T-helper 2 cell treated with Interferon-gamma antibody and Interleukin-4, amounts not matched to agents 5 μg/mL and 100 μg/mL, for 36 hours (primary cell): ENCODE data around the gene ARMC2.

ENCODE experiments used
- DNase-seq: peaks from one replicate; pipeline ENCODE4 v3.0.0; 2021; ENCODE audit warnings: low spot score
- H3K27ac Mint-ChIP-seq: one replicate; pipeline ENCODE4 v1.8.0; 2021; ENCODE audit warnings: mild to moderate bottlenecking, mixed read lengths
- H3K27me3 Mint-ChIP-seq: one replicate; pipeline ENCODE4 v1.8.0; 2021; ENCODE audit warnings: low read depth, mixed read lengths
- H3K36me3 Mint-ChIP-seq: one replicate; pipeline ENCODE4 v1.8.0; 2021; ENCODE audit warnings: low read depth, mixed read lengths
- H3K4me1 Mint-ChIP-seq: one replicate; pipeline ENCODE4 v1.8.0; 2021; ENCODE audit warnings: low read depth, mixed read lengths
- H3K4me3 Mint-ChIP-seq: one replicate; pipeline ENCODE4 v1.8.0; 2022; ENCODE audit warnings: mild to moderate bottlenecking, moderate library complexity, mixed read lengths
- H3K9me3 Mint-ChIP-seq: one replicate; pipeline ENCODE4 v1.8.0; 2021; ENCODE audit warnings: mixed read lengths

ARMC2 gene, protein sequence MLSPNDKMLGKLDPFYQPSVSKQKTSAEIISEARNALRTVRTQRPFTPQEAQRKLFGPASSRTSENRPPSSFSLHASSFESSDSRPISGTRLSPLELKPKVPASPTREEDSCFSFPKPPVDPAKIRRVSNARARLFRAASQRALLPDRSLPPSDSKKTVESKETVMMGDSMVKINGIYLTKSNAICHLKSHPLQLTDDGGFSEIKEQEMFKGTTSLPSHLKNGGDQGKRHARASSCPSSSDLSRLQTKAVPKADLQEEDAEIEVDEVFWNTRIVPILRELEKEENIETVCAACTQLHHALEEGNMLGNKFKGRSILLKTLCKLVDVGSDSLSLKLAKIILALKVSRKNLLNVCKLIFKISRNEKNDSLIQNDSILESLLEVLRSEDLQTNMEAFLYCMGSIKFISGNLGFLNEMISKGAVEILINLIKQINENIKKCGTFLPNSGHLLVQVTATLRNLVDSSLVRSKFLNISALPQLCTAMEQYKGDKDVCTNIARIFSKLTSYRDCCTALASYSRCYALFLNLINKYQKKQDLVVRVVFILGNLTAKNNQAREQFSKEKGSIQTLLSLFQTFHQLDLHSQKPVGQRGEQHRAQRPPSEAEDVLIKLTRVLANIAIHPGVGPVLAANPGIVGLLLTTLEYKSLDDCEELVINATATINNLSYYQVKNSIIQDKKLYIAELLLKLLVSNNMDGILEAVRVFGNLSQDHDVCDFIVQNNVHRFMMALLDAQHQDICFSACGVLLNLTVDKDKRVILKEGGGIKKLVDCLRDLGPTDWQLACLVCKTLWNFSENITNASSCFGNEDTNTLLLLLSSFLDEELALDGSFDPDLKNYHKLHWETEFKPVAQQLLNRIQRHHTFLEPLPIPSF

DNA sequence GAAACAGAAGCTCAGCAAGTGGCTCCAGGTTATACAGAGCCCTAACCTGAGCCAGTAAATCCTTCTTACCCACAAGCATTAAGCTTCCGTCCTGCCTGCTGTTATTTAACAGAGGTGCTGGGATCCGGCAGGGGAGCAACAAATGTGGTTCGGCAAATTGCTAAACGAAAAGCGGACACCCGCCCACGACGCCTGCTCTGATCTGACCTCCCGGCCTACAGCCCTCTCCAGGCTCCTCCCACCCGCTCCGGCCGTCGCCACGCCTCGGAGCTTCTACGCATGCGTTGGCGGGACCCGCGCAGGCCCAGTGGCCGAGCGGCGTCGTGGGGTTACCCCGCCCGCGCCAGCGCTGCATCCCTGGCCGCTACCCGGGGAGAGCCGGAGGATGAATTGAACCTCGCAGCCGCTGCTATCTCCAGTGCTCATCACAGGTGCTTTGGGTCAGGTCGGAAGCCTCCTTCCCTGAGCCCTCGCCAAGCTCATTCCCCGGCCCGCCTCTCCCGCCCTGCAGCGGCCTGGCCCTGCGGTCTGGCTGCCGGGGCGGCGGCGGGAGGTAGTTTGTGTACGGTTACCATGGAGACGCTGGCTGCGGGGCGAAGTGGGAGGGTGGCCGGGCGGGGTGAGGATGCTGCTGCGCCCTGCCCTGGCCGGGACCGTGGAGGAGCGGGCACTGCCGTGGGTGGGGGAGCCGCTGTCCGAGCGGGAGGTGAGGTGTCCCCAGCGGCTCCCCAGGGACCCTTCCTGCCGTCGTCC is at the start of gene ARMC2:
TSS of gene ARMC2 (plus strand) at position 307 of the 753 bp plus-strand sequence. CDS start 5,846 bp downstream, outside the sequence.
- peaks cover 19% of the 10 kb centered on the region for H3K4me1 Mint-ChIP-seq
- peak; percentile 93 for DNase-seq
- peak within 1 kb of the TSS; percentile 64 for H3K27ac Mint-ChIP-seq
- peak within 1 kb of the TSS; percentile 86 for H3K4me3 Mint-ChIP-seq
- H3K9me3 Mint-ChIP-seq = no peaks in the 10 kb centered on the region
- peaks cover 17% of the 10 kb centered on the region for H3K27me3 Mint-ChIP-seq
- peaks cover 5% of the 10 kb centered on the region for H3K36me3 Mint-ChIP-seq

DNA sequence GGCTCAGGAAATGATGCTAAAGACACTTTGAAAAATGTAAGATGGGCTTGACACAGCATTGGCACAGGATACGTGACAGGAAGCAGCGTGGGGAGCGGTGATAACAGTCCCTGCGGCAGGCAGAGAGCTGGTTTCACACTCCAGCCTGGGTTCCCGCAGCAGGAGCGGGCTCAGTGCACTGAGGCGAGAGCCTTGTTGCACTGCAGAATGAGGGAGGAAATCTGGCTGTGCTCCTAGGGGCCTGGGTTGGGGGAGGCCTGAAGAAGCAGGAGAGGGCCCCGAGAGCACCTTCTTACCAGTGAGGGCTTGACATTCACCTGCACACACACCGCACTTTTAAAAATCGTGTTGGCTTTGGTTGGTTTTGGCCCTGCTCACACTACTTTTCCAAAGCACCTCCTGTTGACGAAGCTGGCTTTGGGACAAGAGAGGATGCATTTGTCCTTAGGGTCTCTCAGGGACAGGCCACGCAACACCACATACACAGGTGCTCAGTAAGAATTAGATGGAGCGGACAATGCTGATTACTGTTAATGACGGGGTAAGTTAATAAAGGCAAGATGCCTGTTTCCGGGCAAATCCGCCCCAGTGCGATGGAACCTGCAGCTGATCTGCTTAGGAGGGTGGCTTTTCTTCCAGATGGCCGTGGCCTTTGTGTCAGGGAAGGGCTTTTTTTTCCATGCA is 49.4 kb upstream of the ARMC2 start:
- H3K9me3 Mint-ChIP-seq = no peaks in the 10 kb centered on the region
- H3K36me3 Mint-ChIP-seq = no peaks in the 10 kb centered on the region
- peak overlapping the region; percentile 79 for H3K27ac Mint-ChIP-seq
- peak overlapping the region; percentile 73 for H3K4me3 Mint-ChIP-seq
- peaks cover 6% of the 10 kb centered on the region for H3K27me3 Mint-ChIP-seq
- peaks cover 38% of the 10 kb centered on the region for H3K4me1 Mint-ChIP-seq
- DNase-seq = peak; percentile 57

DNA sequence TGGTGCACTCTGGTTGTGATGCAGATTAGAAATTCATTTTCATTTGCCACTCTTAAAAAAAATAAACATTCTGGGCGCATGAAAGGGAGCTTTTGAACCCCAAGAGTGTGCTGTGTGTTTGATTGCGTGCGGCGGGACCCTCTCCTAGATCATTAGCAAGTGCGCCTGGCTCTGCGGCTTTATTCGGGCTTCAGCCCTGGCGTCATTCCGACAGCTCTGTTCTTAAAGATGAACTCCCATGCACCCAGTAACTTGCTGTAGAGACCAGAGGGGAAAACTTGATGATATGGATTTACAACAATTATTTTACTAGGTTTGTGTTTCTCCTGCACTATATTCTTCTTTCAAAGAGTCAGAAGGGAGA is 48.9 kb upstream of the ARMC2 start:
- peak overlapping the region; percentile 6 for H3K27ac Mint-ChIP-seq
- no peaks in the 10 kb centered on the region for H3K36me3 Mint-ChIP-seq
- no peaks in the 10 kb centered on the region for H3K9me3 Mint-ChIP-seq
- H3K4me1 Mint-ChIP-seq = peaks cover 38% of the 10 kb centered on the region
- H3K4me3 Mint-ChIP-seq = peak overlapping the region; percentile 73
- peaks cover 6% of the 10 kb centered on the region for H3K27me3 Mint-ChIP-seq
- DNase-seq = no peak

GRCh38 chr6:108799791-108800190 is 48.4 kb upstream of the ARMC2 start:
- Mint-ChIP-seq H3K4me3 (peak overlapping the region; percentile 73), H3K27me3 (peaks cover 6% of the 10 kb centered on the region), H3K27ac (peak overlapping the region; percentile 6), H3K36me3 (no peaks in the 10 kb centered on the region), H3K9me3 (no peaks in the 10 kb centered on the region), H3K4me1 (peaks cover 38% of the 10 kb centered on the region)
- DNase-seq = no peak

GRCh38 chr6:108800427-108800864 is 47.8 kb upstream of the ARMC2 start:
- Mint-ChIP-seq H3K4me3 (no peak overlapping the region), H3K4me1 (peaks cover 38% of the 10 kb centered on the region), H3K27ac (no peak overlapping the region), H3K27me3 (peaks cover 11% of the 10 kb centered on the region), H3K36me3 (no peaks in the 10 kb centered on the region), H3K9me3 (no peaks in the 10 kb centered on the region)
- no peak for DNase-seq

- H3K36me3 Mint-ChIP-seq = no peaks in the 10 kb centered on the region
- H3K27me3 Mint-ChIP-seq = peaks cover 14% of the 10 kb centered on the region
- no peak overlapping the region for H3K27ac Mint-ChIP-seq
- no peak for DNase-seq
- H3K9me3 Mint-ChIP-seq = no peaks in the 10 kb centered on the region
- no peak overlapping the region for H3K4me3 Mint-ChIP-seq
- H3K4me1 Mint-ChIP-seq = peaks cover 42% of the 10 kb centered on the region
Measured at GRCh38 chr6:108801366-108801765, 46.9 kb upstream of the ARMC2 start.

GRCh38 chr6:108803982-108804490 is 44.2 kb upstream of the ARMC2 start:
- Mint-ChIP-seq H3K9me3 (no peaks in the 10 kb centered on the region), H3K27ac (no peak overlapping the region), H3K27me3 (peaks cover 13% of the 10 kb centered on the region), H3K36me3 (no peaks in the 10 kb centered on the region), H3K4me1 (peaks cover 19% of the 10 kb centered on the region), H3K4me3 (no peak overlapping the region)
- no peak for DNase-seq

DNA sequence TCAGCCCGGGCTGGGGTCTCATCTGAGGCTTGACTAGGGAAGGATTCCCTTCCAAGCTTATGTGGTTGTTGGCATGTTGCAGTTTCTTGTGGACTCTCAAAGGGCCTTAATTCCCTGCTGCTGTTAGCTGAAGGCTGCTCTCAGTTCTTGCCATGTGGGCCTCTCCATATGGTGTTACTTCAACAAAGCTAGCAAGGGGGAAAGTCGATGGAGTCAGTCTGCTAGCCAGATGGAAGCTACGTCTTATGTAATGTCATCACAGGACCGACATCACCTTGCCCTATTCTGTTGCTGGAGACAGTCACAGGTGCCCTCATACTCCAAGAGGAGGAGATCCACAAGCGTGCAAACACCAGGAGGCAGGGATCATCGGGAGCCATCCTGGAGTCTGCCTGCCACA is 43.3 kb upstream of the ARMC2 start:
- no peak for DNase-seq
- Mint-ChIP-seq H3K9me3 (no peaks in the 10 kb centered on the region), H3K27ac (no peak overlapping the region), H3K4me1 (peaks cover 10% of the 10 kb centered on the region), H3K36me3 (no peaks in the 10 kb centered on the region), H3K27me3 (peaks cover 13% of the 10 kb centered on the region), H3K4me3 (no peak overlapping the region)

DNA sequence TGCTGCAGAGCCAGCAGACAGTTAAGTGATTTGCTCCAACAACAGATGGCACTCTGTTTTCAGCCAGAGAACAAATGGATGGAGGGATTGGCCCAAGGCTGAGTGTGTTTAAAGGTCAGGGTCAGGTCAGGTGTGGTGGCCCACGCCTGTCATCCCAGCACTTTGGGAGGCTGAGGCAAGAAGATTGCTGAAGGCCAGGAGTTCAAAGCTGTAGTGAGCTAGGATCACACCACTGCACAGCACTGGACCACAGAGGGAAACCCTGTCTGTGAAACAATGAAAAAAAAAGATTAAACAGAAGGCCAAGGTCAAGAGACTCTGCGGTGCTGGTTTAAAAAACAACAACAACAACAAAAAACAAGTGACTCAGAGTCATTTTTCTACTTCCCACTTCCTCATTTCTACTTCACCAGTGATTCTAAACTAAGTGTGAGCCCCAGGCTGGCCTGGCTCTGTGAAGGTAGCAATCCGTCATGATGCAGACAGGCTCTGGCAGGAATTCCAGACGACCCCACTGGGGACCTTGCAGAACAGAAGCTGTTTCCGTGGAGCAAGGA is 42.5 kb upstream of the ARMC2 start:
- peaks cover 9% of the 10 kb centered on the region for H3K4me1 Mint-ChIP-seq
- no peaks in the 10 kb centered on the region for H3K9me3 Mint-ChIP-seq
- no peaks in the 10 kb centered on the region for H3K36me3 Mint-ChIP-seq
- no peak overlapping the region for H3K27ac Mint-ChIP-seq
- H3K27me3 Mint-ChIP-seq = peaks cover 13% of the 10 kb centered on the region
- no peak for DNase-seq
- no peak overlapping the region for H3K4me3 Mint-ChIP-seq

GRCh38 chr6:108806171-108806570 is 42.1 kb upstream of the ARMC2 start:
- no peaks in the 10 kb centered on the region for H3K36me3 Mint-ChIP-seq
- H3K27me3 Mint-ChIP-seq = peaks cover 13% of the 10 kb centered on the region
- peaks cover 7% of the 10 kb centered on the region for H3K4me1 Mint-ChIP-seq
- no peaks in the 10 kb centered on the region for H3K9me3 Mint-ChIP-seq
- no peak overlapping the region for H3K27ac Mint-ChIP-seq
- DNase-seq = no peak
- no peak overlapping the region for H3K4me3 Mint-ChIP-seq

DNA sequence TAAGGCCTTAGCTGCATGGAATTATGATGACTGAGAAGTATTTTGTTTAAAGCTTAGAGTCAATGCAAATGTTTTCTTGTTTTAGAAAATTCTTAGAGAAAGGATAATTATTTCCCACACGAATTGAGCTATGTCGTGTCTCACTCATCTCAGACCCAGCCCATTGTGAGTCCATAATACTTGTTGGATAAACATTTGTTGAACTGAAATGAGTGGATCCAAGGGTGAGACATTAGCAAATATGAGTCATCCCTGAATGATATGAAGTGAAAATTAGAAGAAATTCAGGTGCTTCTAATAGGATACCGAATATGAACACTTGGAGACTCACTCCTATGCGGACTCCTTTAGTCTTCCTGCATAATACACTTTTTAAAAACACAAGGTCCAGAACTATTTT is 41.6 kb upstream of the ARMC2 start:
- Mint-ChIP-seq H3K9me3 (no peaks in the 10 kb centered on the region), H3K27me3 (peaks cover 11% of the 10 kb centered on the region), H3K36me3 (no peaks in the 10 kb centered on the region), H3K4me1 (peaks cover 4% of the 10 kb centered on the region), H3K4me3 (no peak overlapping the region), H3K27ac (no peak overlapping the region)
- no peak for DNase-seq

DNA sequence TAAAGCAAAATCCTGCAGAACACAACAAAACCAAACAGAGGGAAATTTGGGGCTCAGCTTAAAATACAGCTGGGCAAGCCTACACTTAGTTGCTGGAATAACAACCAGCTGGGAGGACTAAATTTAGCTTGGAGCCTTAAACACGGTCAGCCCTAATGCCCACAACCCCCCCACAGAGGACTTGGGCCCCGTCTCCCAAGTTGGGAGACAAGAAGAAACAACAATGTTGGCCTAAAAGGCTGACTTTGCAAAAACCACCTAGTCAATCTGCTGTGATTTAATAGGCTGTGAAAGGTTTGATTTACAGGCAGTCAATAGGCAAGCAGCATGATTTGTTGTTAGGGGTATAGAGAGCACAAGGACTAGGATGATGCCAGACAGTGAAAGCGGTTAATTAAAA is 40.3 kb upstream of the ARMC2 start:
- no peak overlapping the region for H3K4me3 Mint-ChIP-seq
- H3K4me1 Mint-ChIP-seq = peaks cover 4% of the 10 kb centered on the region
- no peak overlapping the region for H3K27ac Mint-ChIP-seq
- H3K9me3 Mint-ChIP-seq = no peaks in the 10 kb centered on the region
- no peak for DNase-seq
- peaks cover 9% of the 10 kb centered on the region for H3K27me3 Mint-ChIP-seq
- no peaks in the 10 kb centered on the region for H3K36me3 Mint-ChIP-seq

GRCh38 chr6:108809211-108809610 is 39.0 kb upstream of the ARMC2 start:
- Mint-ChIP-seq H3K4me1 (peaks cover 4% of the 10 kb centered on the region), H3K9me3 (no peaks in the 10 kb centered on the region), H3K4me3 (no peak overlapping the region), H3K36me3 (no peaks in the 10 kb centered on the region), H3K27me3 (peaks cover 11% of the 10 kb centered on the region), H3K27ac (no peak overlapping the region)
- no peak for DNase-seq
